ENCODE measurements around the gene TIPARP.
"Not testable (repeated sequence)": the region's sequence is repeated elsewhere in the genome, so short reads cannot be mapped to it uniquely, and the experiment has no call there.

The TIPARP gene

DNA sequence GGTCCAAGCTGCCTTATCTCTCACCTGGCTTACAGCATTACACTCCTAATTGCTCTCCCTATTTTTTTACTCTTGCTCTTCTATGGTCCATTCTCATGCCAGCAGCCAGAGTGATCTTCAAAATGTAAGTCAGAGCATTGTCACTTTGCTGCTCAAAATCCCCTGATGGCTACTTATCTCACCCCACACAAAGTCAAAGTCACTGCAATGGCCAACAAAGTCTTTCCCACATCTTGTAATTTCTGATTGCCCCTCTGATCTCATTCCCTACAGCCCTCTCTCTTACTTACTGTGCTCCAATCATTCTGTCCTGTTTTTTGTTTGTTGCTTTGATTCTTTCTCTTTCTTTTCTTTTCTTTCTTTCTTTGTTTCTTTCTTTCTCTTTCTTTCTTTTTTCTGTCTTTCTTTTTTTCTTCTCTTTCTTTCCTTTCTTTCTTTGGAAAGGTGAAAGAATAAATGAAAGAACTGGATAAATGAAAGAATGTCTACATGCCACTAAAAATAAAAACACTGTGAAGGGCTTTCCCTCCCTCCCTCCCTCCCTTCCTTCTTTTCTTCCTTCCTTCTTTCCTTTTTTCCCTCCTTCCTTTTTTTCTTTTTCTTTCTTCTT lies 34.9 kb upstream of the TIPARP start:
- Histone ChIP-seq H3K4me1 (ENCODE audit: insufficient read depth, low read length) (peaks cover 18% of the 10 kb centered on the region), H3K9me3 (ENCODE audit: control insufficient read depth, insufficient read depth, low read length) (no peaks in the 10 kb centered on the region), H3K36me3 (ENCODE audit: insufficient read depth, low read length) (no peaks in the 10 kb centered on the region), H3K9ac (ENCODE audit: low read depth, low read length) (no peak overlapping the region)

- Histone ChIP-seq H3K4me1 (ENCODE audit: insufficient read depth, low read length) (peaks cover 18% of the 10 kb centered on the region), H3K9me3 (ENCODE audit: control insufficient read depth, insufficient read depth, low read length) (no peaks in the 10 kb centered on the region), H3K36me3 (ENCODE audit: insufficient read depth, low read length) (no peaks in the 10 kb centered on the region), H3K9ac (ENCODE audit: low read depth, low read length) (no peak overlapping the region)
Observed at GRCh38 chr3:156641618-156641975, 32.8 kb upstream of the TIPARP start.

- Histone ChIP-seq H3K4me1 (ENCODE audit: insufficient read depth, low read length) (peaks cover 18% of the 10 kb centered on the region), H3K9ac (ENCODE audit: low read depth, low read length) (no peak overlapping the region), H3K9me3 (ENCODE audit: control insufficient read depth, insufficient read depth, low read length) (no peaks in the 10 kb centered on the region), H3K36me3 (ENCODE audit: insufficient read depth, low read length) (no peaks in the 10 kb centered on the region)
Observed at GRCh38 chr3:156642750-156643728, 31.4 kb upstream of the TIPARP start.

- Histone ChIP-seq H3K9ac (ENCODE audit: low read depth, low read length) (no peak overlapping the region), H3K36me3 (ENCODE audit: insufficient read depth, low read length) (no peaks in the 10 kb centered on the region), H3K4me1 (ENCODE audit: insufficient read depth, low read length) (peaks cover 18% of the 10 kb centered on the region), H3K9me3 (ENCODE audit: control insufficient read depth, insufficient read depth, low read length) (no peaks in the 10 kb centered on the region)
Observed at GRCh38 chr3:156643729-156644389, 30.5 kb upstream of the TIPARP start.

DNA sequence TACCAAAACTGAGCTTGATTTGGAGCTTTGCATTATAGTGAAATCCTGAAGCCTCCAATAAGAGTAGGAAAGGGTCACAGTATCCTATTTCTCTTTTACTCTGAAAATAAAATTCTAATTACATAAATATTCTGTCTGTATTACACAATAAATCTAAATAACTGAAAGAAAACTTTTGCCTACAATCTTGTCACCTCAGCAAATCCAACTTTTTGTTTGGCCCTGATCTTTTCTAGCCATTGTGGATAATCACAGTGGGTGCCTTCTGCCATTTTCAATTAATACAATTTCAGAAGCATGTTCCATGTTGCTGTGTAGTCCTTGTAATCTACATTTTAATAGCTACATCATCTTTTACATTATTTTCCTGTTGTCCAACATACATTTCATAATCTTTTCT lies 29.4 kb upstream of the TIPARP start:
- Histone ChIP-seq H3K36me3 (ENCODE audit: insufficient read depth, low read length) (no peaks in the 10 kb centered on the region), H3K9ac (ENCODE audit: low read depth, low read length) (no peak overlapping the region), H3K9me3 (ENCODE audit: control insufficient read depth, insufficient read depth, low read length) (no peaks in the 10 kb centered on the region), H3K4me1 (ENCODE audit: insufficient read depth, low read length) (peaks cover 18% of the 10 kb centered on the region)

DNA sequence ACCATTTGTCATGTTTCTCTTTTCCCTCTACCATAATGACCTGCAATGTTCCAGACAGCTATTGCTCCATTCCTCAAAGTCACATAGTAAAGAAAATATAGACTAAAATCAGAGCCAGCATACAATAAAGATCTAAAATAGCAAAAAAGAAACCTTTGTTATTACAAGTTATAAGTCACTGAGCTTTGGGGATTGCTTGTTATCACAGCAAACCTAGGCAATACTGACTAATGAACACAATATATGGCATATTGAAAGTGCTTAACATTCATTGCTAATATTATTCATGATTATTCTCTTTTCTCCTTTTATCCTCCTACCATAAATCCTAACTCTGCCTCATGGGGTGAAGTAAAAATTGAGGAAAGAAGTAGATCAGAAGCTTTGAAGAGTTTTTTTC lies 27.4 kb upstream of the TIPARP start:
- no peaks in the 10 kb centered on the region for H3K9me3 ChIP-seq (ENCODE audit: control insufficient read depth, insufficient read depth, low read length)
- no peaks in the 10 kb centered on the region for H3K36me3 ChIP-seq (ENCODE audit: insufficient read depth, low read length)
- peaks cover 18% of the 10 kb centered on the region for H3K4me1 ChIP-seq (ENCODE audit: insufficient read depth, low read length)
- no peak overlapping the region for H3K9ac ChIP-seq (ENCODE audit: low read depth, low read length)

GRCh38 chr3:156648086-156648485 lies 26.3 kb upstream of the TIPARP start:
- Histone ChIP-seq H3K4me1 (ENCODE audit: insufficient read depth, low read length) (peaks cover 10% of the 10 kb centered on the region), H3K36me3 (ENCODE audit: insufficient read depth, low read length) (no peaks in the 10 kb centered on the region), H3K9me3 (ENCODE audit: control insufficient read depth, insufficient read depth, low read length) (no peaks in the 10 kb centered on the region), H3K9ac (ENCODE audit: low read depth, low read length) (no peak overlapping the region)

DNA sequence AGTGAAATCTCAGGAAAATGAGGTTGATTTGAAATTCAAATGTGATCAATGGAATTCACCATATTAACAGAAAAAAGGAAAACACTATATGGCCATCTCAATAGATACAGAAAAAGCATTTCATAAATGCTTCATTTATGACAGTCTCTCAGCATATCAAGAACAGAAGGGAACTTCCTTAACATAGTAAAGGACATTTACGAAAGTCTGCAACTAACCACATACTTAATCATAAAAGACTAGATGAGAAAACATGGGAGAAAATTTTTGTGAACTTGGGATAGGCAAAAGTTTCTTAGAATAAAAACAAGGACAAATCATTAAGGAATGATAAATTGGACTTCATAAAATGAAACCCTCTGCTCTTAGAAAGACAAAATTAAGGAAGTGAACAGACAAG lies 24.7 kb upstream of the TIPARP start:
- Histone ChIP-seq H3K9me3 (ENCODE audit: control insufficient read depth, insufficient read depth, low read length) (no peaks in the 10 kb centered on the region), H3K4me1 (ENCODE audit: insufficient read depth, low read length) (no peaks in the 10 kb centered on the region), H3K36me3 (ENCODE audit: insufficient read depth, low read length) (no peaks in the 10 kb centered on the region), H3K9ac (ENCODE audit: low read depth, low read length) (no peak overlapping the region)

DNA sequence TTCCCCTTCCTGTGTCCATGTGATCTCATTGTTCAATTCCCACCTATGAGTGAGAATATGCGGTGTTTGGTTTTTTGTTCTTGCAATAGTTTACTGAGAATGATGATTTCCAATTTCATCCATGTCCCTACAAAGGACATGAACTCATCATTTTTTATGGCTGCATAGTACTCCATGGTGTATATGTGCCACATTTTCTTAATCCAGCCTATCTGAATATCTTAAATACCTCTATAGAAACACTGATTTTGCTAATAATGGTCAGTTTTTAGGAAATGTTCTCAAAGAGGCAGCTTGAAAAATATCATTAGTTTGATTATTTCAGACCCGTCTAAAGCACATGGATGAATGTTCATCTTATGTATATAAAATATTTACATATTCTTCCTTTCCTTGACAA lies 21.7 kb upstream of the TIPARP start:
- not testable (repeated sequence) for H3K9me3 ChIP-seq (ENCODE audit: control insufficient read depth, insufficient read depth, low read length); H3K9ac ChIP-seq (ENCODE audit: low read depth, low read length); H3K4me1 ChIP-seq (ENCODE audit: insufficient read depth, low read length); H3K36me3 ChIP-seq (ENCODE audit: insufficient read depth, low read length)

DNA sequence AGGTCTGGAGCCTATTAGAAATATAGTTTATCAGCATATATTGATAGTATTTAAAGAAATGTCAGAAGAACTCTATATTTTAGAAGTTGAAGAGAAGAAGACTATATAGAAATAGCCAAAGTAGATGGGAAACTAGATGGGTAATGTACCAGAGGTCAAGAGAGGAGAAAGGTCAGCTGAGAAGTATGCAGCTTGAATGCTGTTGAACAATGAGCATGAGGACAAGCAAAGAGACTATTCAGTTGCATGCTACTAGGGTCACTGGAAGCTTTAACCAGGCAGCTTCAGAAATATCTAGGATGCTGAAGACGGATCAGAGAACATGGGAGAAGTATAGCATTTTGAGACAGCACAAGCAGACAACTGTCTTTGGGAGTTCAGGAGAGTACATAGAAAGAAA lies 19.6 kb upstream of the TIPARP start:
- Histone ChIP-seq H3K9ac (ENCODE audit: low read depth, low read length) (no peak overlapping the region), H3K36me3 (ENCODE audit: insufficient read depth, low read length) (no peaks in the 10 kb centered on the region), H3K9me3 (ENCODE audit: control insufficient read depth, insufficient read depth, low read length) (no peaks in the 10 kb centered on the region), H3K4me1 (ENCODE audit: insufficient read depth, low read length) (no peaks in the 10 kb centered on the region)

GRCh38 chr3:156655819-156656550 lies 18.4 kb upstream of the TIPARP start:
- Histone ChIP-seq H3K36me3 (ENCODE audit: insufficient read depth, low read length) (no peaks in the 10 kb centered on the region), H3K4me1 (ENCODE audit: insufficient read depth, low read length) (no peaks in the 10 kb centered on the region), H3K9me3 (ENCODE audit: control insufficient read depth, insufficient read depth, low read length) (no peaks in the 10 kb centered on the region), H3K9ac (ENCODE audit: low read depth, low read length) (no peak overlapping the region)

GRCh38 chr3:156657440-156657839 lies 16.9 kb upstream of the TIPARP start:
- no peaks in the 10 kb centered on the region for H3K4me1 ChIP-seq (ENCODE audit: insufficient read depth, low read length)
- H3K36me3 ChIP-seq (ENCODE audit: insufficient read depth, low read length): no peaks in the 10 kb centered on the region
- no peaks in the 10 kb centered on the region for H3K9me3 ChIP-seq (ENCODE audit: control insufficient read depth, insufficient read depth, low read length)
- no peak overlapping the region for H3K9ac ChIP-seq (ENCODE audit: low read depth, low read length)

- Histone ChIP-seq H3K9me3 (ENCODE audit: control insufficient read depth, insufficient read depth, low read length) (no peaks in the 10 kb centered on the region), H3K4me1 (ENCODE audit: insufficient read depth, low read length) (no peaks in the 10 kb centered on the region), H3K36me3 (ENCODE audit: insufficient read depth, low read length) (no peaks in the 10 kb centered on the region), H3K9ac (ENCODE audit: low read depth, low read length) (no peak overlapping the region)
Observed at GRCh38 chr3:156657862-156658731, 16.3 kb upstream of the TIPARP start.

DNA sequence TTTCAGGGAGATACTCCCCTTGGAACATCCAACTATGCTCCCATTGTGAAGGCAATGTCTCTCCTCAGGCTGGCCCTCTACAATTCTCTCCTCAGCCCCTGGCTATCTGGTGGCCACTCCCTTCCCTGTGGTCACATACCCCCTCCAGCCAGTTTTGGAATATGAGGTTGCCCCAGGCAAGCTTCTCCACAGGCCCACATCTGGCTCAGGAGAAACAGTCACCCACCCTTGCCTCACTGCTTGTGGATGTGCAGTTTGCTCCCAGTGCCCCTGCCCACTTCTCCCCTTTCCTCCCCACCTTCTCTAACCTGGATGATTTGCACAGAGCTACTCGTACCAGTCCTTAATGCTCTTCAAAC lies 15.7 kb upstream of the TIPARP start:
- Histone ChIP-seq H3K9ac (ENCODE audit: low read depth, low read length) (no peak overlapping the region), H3K4me1 (ENCODE audit: insufficient read depth, low read length) (no peaks in the 10 kb centered on the region), H3K36me3 (ENCODE audit: insufficient read depth, low read length) (no peaks in the 10 kb centered on the region), H3K9me3 (ENCODE audit: control insufficient read depth, insufficient read depth, low read length) (no peaks in the 10 kb centered on the region)
